ENCODE data around the gene PCBP1.

DNA sequence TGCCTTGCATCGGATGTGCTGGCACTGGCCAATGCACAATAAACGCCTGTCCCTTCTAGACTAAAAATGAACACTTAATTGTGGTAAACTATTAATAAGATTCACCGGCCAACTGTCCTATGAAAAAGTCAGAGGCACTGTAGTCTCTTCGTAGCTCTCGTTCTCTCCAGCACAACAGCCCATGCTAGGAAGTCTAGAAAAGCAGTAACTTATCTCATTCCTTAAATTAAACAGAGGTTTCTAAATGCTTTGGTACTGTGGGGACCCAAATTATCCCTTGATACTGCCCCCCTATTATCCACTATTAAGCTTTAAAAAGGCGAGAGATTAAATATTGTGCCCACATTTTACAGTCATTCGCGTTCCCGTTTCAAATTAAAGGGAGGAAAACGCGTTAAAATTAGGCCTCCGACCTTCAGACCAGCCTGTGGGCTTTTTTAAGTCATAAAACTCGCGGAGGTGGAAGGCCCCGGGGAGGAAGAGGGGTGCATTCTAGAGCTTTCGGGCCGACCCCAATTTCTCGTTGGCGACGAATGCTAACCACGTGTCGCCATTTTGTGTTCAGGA, 1.5 kb upstream of the PCBP1 start:
- no peak for TF ChIP-seq POLR2A (IDR thresholded peaks at IDR 0.05; ENCODE audit: extremely low read depth, insufficient read length)
- TF ChIP-seq, protein P1, sequence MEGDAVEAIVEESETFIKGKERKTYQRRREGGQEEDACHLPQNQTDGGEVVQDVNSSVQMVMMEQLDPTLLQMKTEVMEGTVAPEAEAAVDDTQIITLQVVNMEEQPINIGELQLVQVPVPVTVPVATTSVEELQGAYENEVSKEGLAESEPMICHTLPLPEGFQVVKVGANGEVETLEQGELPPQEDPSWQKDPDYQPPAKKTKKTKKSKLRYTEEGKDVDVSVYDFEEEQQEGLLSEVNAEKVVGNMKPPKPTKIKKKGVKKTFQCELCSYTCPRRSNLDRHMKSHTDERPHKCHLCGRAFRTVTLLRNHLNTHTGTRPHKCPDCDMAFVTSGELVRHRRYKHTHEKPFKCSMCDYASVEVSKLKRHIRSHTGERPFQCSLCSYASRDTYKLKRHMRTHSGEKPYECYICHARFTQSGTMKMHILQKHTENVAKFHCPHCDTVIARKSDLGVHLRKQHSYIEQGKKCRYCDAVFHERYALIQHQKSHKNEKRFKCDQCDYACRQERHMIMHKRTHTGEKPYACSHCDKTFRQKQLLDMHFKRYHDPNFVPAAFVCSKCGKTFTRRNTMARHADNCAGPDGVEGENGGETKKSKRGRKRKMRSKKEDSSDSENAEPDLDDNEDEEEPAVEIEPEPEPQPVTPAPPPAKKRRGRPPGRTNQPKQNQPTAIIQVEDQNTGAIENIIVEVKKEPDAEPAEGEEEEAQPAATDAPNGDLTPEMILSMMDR (IDR thresholded peaks at IDR 0.05; ENCODE audit: low read depth, low read length): no peak

All from NB4 (cell line).